Activated CD8-positive, alpha-beta T cell treated with anti-CD3 and anti-CD28 coated beads for 36 hours (primary cell): ENCODE data around the gene SOBP. TPM values are rescaled to one million over a fixed set of nuclear protein-coding genes. Genes with fewer than 3 reads are reported as not detected.

ENCODE experiments used
- ATAC-seq: fragments of 200-7000 bp; cut with Tn5 transposase; one replicate; pipeline ENCODE4 v1.10.0; 2021; ENCODE audit warnings: mild to moderate bottlenecking, moderate library complexity
- CTCF ChIA-PET: fragments of 350-600 bp; sonication (Branson Sonifier 250); formaldehyde crosslinking; loops from one replicate; lab custom pipeline; 2021; ENCODE audit warnings: antibody characterized with exemption; lab: Charles Lee
- POLR2A ChIA-PET: fragments of 350-600 bp; sonication (Branson Sonifier 250); formaldehyde crosslinking; loops from one replicate; lab custom pipeline; 2021; ENCODE audit warnings: antibody characterized with exemption; lab: Charles Lee
- DNase-seq: peaks from one replicate; pipeline ENCODE4 v3.0.0-alpha.2; 2020
- H3K27ac Mint-ChIP-seq: one replicate; pipeline ENCODE4 v1.8.0; 2021; ENCODE audit warnings: mild to moderate bottlenecking, mixed read lengths
- H3K27me3 Mint-ChIP-seq: one replicate; pipeline ENCODE4 v1.8.0; 2021; ENCODE audit warnings: mixed read lengths
- H3K36me3 Mint-ChIP-seq: one replicate; pipeline ENCODE4 v1.8.0; 2021; ENCODE audit warnings: low read depth, mixed read lengths
- H3K4me1 Mint-ChIP-seq: one replicate; pipeline ENCODE4 v1.8.0; 2021; ENCODE audit warnings: low read depth, mixed read lengths
- H3K4me3 Mint-ChIP-seq: one replicate; pipeline ENCODE4 v1.8.0; 2021; ENCODE audit warnings: mild to moderate bottlenecking, moderate library complexity, mixed read lengths
- H3K9me3 Mint-ChIP-seq: one replicate; pipeline ENCODE4 v1.8.0; 2021; ENCODE audit warnings: mixed read lengths
- CTCF ChIP-seq: fragments of 200-600 bp; IDR thresholded peaks from one replicate; pipeline ENCODE4 v1.8.0; 2022; ENCODE audit warnings: antibody characterized with exemption, mild to moderate bottlenecking
- intact Hi-C: fragments of 100-400 bp; cut with micrococcal nuclease; formaldehyde crosslinking; loops from one replicate; pipeline ENCODE4 v1.10.0; 2022
- total RNA-seq, 2 experiments: library from RNA; stranded (reverse); gene quantifications; one replicate each; pipeline ENCODE4 v1.2.3, GENCODE V29; 2021

The SOBP gene
- total RNA-seq, 2 experiments from 2014 or later = 0.77 to 1.1 TPM

GRCh38 chr6:107488174-107488874 is 1.6 kb upstream of the SOBP start:
- no peak for ATAC-seq
- Mint-ChIP-seq H3K9me3 (no peaks in the 10 kb centered on the region), H3K4me3 (peak overlapping the region; percentile 76), H3K36me3 (no peaks in the 10 kb centered on the region), H3K27me3 (peaks cover 34% of the 10 kb centered on the region), H3K27ac (peak overlapping the region; percentile 39), H3K4me1 (peaks cover 15% of the 10 kb centered on the region)
- POLR2A ChIA-PET = interaction anchor here (1.2 to 2.6 kb wide), 2 partner anchors 15 to 29 kb away, joined by 3 to 11 read pairs; partner anchors contain the start of gene PDSS2
- intact Hi-C loops = no loop called here
- CTCF ChIA-PET = interaction anchor here (1.2 to 1.7 kb wide), 8 partner anchors 26 to 225 kb away, joined by 3 to 8 read pairs (median 4); partner anchors contain the start of gene PDSS2
- no peak for DNase-seq
- TF ChIP-seq CTCF = no peak

GRCh38 chr6:107488875-107489635 is 862 bp upstream of the SOBP start:
- no peaks in the 10 kb centered on the region for H3K9me3 Mint-ChIP-seq
- H3K4me3 Mint-ChIP-seq = peak overlapping the region; percentile 76
- H3K27ac Mint-ChIP-seq = peak overlapping the region; percentile 39
- H3K27me3 Mint-ChIP-seq = peaks cover 34% of the 10 kb centered on the region
- no peak for TF ChIP-seq CTCF
- POLR2A ChIA-PET = interaction anchor here (0.7 to 2.6 kb wide), 3 partner anchors 14 to 168 kb away, joined by 3 to 11 read pairs (median 3); partner anchors contain the start of gene PDSS2
- intact Hi-C loops = no loop called here
- DNase-seq (peak; percentile 43), ATAC-seq (peak; percentile 8)
- peaks cover 15% of the 10 kb centered on the region for H3K4me1 Mint-ChIP-seq
- H3K36me3 Mint-ChIP-seq = no peaks in the 10 kb centered on the region
- CTCF ChIA-PET = interaction anchor here (0.8 to 1.7 kb wide), 10 partner anchors 27 to 375 kb away, joined by 3 to 8 read pairs (median 4); partner anchors contain the start of gene PDSS2

- peak; percentile 12 for ATAC-seq
- peak; percentile 17 for DNase-seq
- no peak for TF ChIP-seq CTCF
- peaks cover 33% of the 10 kb centered on the region for H3K27me3 Mint-ChIP-seq
- H3K4me3 Mint-ChIP-seq = peak overlapping the region; percentile 76
- intact Hi-C loops = no loop called here
- H3K27ac Mint-ChIP-seq = no peak overlapping the region
- ChIA-PET POLR2A (interaction anchor here (0.5 to 1.5 kb wide), 3 partner anchors 30 to 948 kb away, joined by 3 to 5 read pairs (median 5); partner anchors contain the start of gene PDSS2), CTCF (interaction anchor here (0.5 to 2.2 kb wide), 4 partner anchors 11 to 173 kb away, joined by 3 to 7 read pairs (median 4); no protein-coding TSS in a partner anchor)
- peaks cover 15% of the 10 kb centered on the region for H3K4me1 Mint-ChIP-seq
- H3K9me3 Mint-ChIP-seq = no peaks in the 10 kb centered on the region
- no peaks in the 10 kb centered on the region for H3K36me3 Mint-ChIP-seq
These were observed 735 bp downstream of the SOBP start for GRCh38 chr6:107490566-107491137.

- intact Hi-C loops = no loop called here
- H3K36me3 Mint-ChIP-seq = no peaks in the 10 kb centered on the region
- CTCF ChIA-PET = interaction anchor here (1.1 to 2.2 kb wide), 3 partner anchors 11 to 173 kb away, joined by 3 to 7 read pairs (median 3); no protein-coding TSS in a partner anchor
- H3K4me3 Mint-ChIP-seq = peak overlapping the region; percentile 76
- peaks cover 33% of the 10 kb centered on the region for H3K27me3 Mint-ChIP-seq
- ATAC-seq (no peak), DNase-seq (peak; percentile 14)
- no peak for TF ChIP-seq CTCF
- no peaks in the 10 kb centered on the region for H3K9me3 Mint-ChIP-seq
- POLR2A ChIA-PET = interaction anchor here (1.4 to 1.5 kb wide), 2 partner anchors 30 to 32 kb away, joined by 5 read pairs; partner anchors contain the start of gene PDSS2
- H3K4me1 Mint-ChIP-seq = peaks cover 15% of the 10 kb centered on the region
- no peak overlapping the region for H3K27ac Mint-ChIP-seq
These were observed 1.3 kb downstream of the SOBP start for GRCh38 chr6:107491138-107491609.
